Measurements from ENCODE around the gene A2M. TPM values are rescaled to one million over a fixed set of nuclear protein-coding genes. Genes with fewer than 3 reads are reported as not detected.

The A2M gene
- total and polyA plus RNA-seq, 9 of the 15 experiments (the other 6 are each of a cell fraction or from before 2014, with no cell fraction given), result 0.08 to 2.3 TPM; not detected in 7

DNA sequence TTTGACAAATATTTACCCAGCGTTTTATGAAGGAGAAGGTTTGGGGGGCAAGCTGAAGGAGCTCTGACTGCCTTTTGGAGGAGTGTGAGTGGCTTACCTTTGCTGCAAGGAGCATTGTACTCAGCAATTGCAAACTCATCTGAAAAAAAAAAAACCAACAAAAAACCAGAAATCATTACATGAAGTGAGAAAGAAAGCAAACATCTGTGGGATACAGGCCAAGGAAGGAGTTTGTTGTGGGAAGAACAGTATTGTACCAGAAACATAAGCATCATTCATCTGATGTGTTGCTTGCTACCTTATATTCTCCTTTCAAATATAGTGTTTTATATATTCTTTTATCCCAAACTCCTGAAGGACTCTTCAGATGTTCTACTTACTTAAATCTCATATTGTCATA, 47.6 kb downstream of the A2M start:
- Histone ChIP-seq H3K9me3 (replicated peaks; ENCODE audit: control insufficient read depth, insufficient read depth, low read depth, low read length) (no peaks in the 10 kb centered on the region), H3K9me1 (ENCODE audit: control insufficient read depth, insufficient read depth, low read length) (no peaks in the 10 kb centered on the region), H3K9ac (ENCODE audit: insufficient read depth in 1 of 2, low read depth in 2 of 2, low read length in 2 of 2) (no peak overlapping the region), H3K4me2 (ENCODE audit: insufficient read depth, low read length) (no peak overlapping the region), H3K4me3 (no peak overlapping the region), H3K36me3 (ENCODE audit: control insufficient read depth, insufficient read depth, low read length) (no peaks in the 10 kb centered on the region), H3K27me3 (ENCODE audit: control insufficient read depth in 2 of 2, insufficient read depth in 2 of 2, low read length in 2 of 2) (peaks cover 0 to 23% of the 10 kb centered on the region in 2 experiments; a peak in 4 of 5 replicates), H2AFZ (ENCODE audit: low read depth, low read length) (no peak overlapping the region), H3K79me2 (ENCODE audit: control insufficient read depth, insufficient read depth, low read length) (no peaks in the 10 kb centered on the region), H3K27ac (ENCODE audit: extremely low read depth, low read depth, low read length) (no peak overlapping the region), H3K4me1 (replicated peaks in 1 of 2; ENCODE audit: control insufficient read depth in 2 of 2, insufficient read depth in 2 of 2, low read length in 2 of 2) (peaks cover 0 to 9% of the 10 kb centered on the region in 2 experiments; a peak in 2 of 5 replicates), H4K20me1 (replicated peaks; ENCODE audit: control insufficient read depth, insufficient read depth, low read length) (no peaks in the 10 kb centered on the region)
- ATAC-seq, result no peak
- intact Hi-C loops (cut with micrococcal nuclease) (no loop called here), in situ Hi-C loops (cut with MboI) (no loop called here)
- POLR2A ChIA-PET, result no interaction called here
- BruUV-seq (replicated peaks), result no TSS peak
- 0% methylated on average over 1 of the region's 1 CpG for WGBS (ENCODE audit: insufficient coverage, low coverage, missing lambda C conversion rate)
- TF ChIP-seq ZNF282 (CRISPR knock-in tag; IDR thresholded peaks at IDR 0.05), result no peak
- TF ChIP-seq CTBP1 (IDR thresholded peaks at IDR 0.05; ENCODE audit: borderline replicate concordance), result no peak
- no peak for TF ChIP-seq PHB2 (IDR thresholded peaks at IDR 0.05; ENCODE audit: low read depth)
- TF ChIP-seq ZNF431 (CRISPR knock-in tag; IDR thresholded peaks at IDR 0.05), result no peak
- TF ChIP-seq CREB1 (IDR thresholded peaks at IDR 0.05), result no peak
- TF ChIP-seq CREB1 (CRISPR knock-in tag; IDR thresholded peaks at IDR 0.05), result no peak
- TF ChIP-seq, protein P1, sequence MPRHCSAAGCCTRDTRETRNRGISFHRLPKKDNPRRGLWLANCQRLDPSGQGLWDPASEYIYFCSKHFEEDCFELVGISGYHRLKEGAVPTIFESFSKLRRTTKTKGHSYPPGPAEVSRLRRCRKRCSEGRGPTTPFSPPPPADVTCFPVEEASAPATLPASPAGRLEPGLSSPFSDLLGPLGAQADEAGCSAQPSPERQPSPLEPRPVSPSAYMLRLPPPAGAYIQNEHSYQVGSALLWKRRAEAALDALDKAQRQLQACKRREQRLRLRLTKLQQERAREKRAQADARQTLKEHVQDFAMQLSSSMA (CRISPR knock-in tag; IDR thresholded peaks at IDR 0.05), result no peak
- no peak for TF ChIP-seq MTF1 (CRISPR knock-in tag; IDR thresholded peaks at IDR 0.05; ENCODE audit: borderline replicate concordance)
- no peak for TF ChIP-seq KLF16 (IDR thresholded peaks at IDR 0.05)
- TF ChIP-seq FOXP1 (CRISPR knock-in tag; IDR thresholded peaks at IDR 0.05), result no peak
- TF ChIP-seq ZFP30 (CRISPR knock-in tag; IDR thresholded peaks at IDR 0.05; ENCODE audit: borderline replicate concordance), result no peak
- TF ChIP-seq ARNT (IDR thresholded peaks at IDR 0.05), result no peak
- no peak for TF ChIP-seq ZNF121 (CRISPR knock-in tag; conservative IDR thresholded peaks at IDR 0.05)
- no peak for TF ChIP-seq YY1 (IDR thresholded peaks at IDR 0.05; ENCODE audit: borderline replicate concordance in 1 of 3, control insufficient read depth in 1 of 3, extremely low read depth in 1 of 3, insufficient read depth in 3 of 3, insufficient read length in 1 of 3, insufficient replicate concordance in 2 of 3, low read depth in 1 of 3, low read length in 2 of 3)
- FAIRE-seq, result no peak
- DNase-seq (ENCODE audit: extremely low read depth in 1 of 4, low spot score in 3 of 4), result no peak
- CTCF ChIA-PET (ENCODE audit: low intra/inter-chr PET ratio), result no interaction called here

All from K562 (cell line).